ENCODE results near the gene URAD.
"Not testable (repeated sequence)": the region's sequence is repeated elsewhere in the genome, so short reads cannot be mapped to it uniquely, and the experiment has no call there.

The URAD gene

GRCh38 chr13:27969082-27969865 lies 19.2 kb downstream of the URAD start, which contains the start of gene CDX2:
TSS of gene CDX2 (minus strand) at chr13:27969315. CDS start at chr13:27969006, 309 bp downstream.
- no peak for DNase-seq

- DNase-seq: no peak
Measured at GRCh38 chr13:27968316-27969081, 20.0 kb downstream of the URAD start.

- DNase-seq: no peak
Measured at GRCh38 chr13:27967736-27968315, 20.7 kb downstream of the URAD start.

- DNase-seq: no peak
Measured at GRCh38 chr13:27967203-27967735, 21.2 kb downstream of the URAD start.

DNA sequence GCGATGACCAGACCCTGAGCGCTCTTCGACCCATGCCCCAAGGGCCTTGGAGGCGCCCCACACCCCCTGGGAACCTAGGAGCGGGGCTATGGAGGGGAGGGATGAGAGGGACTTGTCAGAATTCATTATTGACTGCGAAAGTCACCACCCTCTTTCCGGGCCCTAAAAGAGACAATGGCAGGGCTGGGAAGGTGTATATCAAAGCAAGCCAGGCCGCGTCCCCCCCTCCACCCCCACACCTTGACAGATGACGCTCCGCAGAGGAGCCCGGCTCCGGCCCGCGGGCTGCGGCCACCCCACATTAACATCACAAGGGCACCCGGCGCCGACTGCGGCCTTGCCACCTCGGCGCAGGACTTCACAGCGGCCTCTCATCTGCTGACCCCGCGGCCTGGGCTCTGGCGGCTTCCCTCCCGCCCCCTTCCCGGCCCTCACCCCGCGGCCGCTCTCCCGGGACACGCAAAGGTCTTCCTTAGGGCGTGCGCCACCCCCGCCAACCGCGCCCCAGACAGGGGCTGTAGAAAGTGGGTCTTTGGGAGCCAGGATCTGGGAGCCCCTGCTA lies 21.8 kb downstream of the URAD start:
- no peak for DNase-seq

GRCh38 chr13:27965740-27966640 lies 22.5 kb downstream of the URAD start:
- no peak for DNase-seq

- no peak for DNase-seq
Measured at GRCh38 chr13:27965343-27965739, 23.2 kb downstream of the URAD start.

DNA sequence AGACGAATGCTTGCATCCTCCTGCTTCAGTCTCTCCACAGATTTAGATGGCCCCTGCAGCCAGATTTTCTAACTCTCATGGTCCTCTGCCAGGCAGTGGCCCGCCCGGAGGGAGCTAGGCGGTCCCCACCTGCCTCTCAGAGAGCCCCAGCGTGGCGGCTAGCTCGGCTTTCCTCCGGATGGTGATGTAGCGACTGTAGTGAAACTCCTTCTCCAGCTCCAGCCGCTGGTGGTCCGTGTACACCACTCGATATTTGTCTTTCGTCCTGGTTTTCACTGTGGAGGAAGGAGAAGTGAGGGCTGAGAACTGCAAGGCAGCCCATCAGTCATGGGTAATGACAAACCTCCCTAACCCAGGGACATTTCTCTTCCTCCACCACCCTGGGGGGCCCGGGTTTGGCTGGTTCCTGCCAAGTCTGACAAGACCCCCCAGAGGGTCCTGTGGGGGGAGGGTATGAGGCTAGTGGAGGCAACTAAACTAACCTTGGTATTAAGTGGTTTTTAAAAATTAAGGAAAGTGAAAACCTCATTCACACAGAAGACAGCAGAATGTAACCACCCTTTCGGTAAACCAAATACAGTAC lies 23.7 kb downstream of the URAD start:
- DNase-seq: no peak

GRCh38 chr13:27964206-27964605 lies 24.3 kb downstream of the URAD start:
- DNase-seq: not testable (repeated sequence)

- DNase-seq: no peak
Measured at GRCh38 chr13:27963491-27963890, 25.0 kb downstream of the URAD start.

GRCh38 chr13:27962982-27963381 lies 25.5 kb downstream of the URAD start:
- no peak for DNase-seq

DNA sequence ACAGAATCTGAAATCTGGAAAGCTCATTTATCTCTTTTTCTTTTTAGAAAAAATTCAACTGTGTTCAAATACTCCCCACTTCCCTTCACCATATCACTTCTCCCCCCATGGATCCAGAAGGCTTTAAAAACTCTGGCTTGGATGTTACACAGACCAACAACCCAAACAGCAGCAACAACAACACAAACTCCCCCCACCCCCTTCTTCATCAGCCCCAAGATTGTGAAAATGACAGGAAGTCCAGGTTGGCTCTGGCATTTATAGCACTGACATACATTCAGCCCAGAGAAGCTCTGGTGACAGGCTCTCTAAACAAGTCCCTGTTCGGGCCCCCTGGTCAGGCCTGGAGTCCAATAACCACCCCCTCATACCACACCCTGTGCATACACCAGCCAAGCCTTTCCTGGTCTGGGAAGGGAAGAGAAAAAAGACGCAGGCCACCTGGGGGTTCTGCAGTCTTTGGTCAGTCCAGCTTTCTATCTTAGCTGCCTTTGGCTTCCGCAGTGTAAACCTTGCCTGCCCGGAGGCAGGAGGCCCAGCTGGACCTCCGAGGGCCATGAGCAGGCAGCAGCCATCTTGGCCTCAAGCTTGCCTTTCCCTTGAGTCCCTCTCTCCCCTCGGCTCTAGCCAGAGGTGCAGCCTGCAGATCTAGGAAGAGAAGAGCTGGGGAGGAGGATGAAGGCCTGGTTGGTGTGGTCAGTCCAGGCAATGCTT lies 26.2 kb downstream of the URAD start:
- no peak for DNase-seq

DNA sequence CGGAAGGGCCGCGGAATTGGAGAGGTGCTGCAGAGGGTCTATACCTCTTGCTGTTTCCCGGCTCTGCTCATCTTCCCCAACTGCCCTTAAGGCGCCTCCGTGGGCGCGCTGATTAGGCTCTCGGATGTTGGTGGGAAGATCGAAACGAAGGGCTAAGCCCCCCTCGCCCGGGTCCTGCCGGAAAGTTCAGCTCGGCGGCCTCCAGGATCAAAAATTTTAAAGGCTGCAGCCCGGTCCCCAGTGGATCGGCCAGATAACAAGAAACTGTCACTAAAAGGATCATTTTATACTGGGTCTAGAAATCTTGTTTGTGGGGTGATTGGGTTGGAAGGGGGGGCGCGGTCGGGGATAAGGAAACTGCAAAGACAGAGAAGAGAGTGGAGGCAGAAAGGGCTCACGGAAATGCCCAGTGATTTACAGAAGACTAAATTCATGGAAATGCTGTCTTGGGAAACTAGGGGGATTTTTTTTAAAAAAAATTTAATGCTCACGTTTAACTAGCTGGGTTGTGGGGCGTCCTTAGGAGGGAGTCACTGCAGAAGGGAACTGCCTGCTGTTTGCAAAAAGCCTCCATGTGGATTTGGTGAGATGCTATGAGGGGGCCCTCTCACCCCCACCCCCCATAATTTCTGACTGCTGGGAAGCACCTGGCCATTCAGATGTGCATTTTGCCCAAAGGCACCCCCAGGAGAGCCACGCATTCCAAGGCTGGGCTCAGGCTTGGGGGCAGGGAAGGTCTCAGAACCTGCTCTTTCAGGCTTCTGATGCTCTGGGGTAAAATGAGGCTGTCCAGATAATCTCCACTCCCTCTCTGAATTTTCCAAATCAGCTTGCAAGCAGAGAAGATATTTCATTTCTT lies 27.0 kb downstream of the URAD start:
- DNase-seq: no peak

DNA sequence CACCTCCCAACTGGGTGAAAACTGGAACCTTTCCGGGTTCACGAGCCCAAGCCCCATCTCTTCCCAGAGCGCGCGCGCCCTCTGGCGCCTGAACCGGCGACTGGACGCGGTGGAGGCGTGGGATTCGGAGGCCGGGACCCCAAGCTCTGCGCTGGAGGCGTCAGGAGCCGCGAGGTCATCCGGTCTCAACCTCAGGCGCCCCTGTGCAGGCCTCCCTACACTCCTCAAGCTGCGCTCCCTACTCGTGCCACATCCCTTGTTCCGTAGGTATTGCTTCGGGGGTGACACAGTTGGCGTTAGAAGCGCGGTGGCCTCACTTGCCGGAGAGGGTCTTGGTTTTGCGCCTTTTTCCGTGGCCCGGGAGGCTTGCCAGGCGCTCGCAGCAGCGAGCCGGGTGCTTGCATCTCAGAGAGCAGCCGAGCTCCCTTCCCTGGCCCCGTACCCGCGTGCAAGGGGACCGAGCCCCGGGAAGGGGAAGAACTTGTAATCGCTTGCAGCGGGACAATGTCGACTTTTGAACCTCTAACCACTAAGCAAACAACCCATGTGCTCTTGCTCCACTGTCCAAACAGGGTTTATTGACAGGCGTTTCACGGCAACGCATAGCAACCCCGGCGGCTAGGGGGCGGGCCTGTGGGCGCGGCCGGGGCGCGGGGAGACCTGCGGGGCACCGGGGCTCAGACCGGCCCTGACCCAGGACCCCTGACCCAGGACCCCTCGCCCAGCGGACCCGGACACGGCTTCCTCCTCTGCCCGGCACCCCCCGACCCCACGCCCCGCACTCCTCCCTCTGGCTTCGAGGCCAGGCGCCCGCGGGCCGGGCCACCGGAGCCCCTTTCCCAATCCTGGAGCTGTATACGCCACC lies 27.9 kb downstream of the URAD start:
- peak; percentile 54 for DNase-seq

DNA sequence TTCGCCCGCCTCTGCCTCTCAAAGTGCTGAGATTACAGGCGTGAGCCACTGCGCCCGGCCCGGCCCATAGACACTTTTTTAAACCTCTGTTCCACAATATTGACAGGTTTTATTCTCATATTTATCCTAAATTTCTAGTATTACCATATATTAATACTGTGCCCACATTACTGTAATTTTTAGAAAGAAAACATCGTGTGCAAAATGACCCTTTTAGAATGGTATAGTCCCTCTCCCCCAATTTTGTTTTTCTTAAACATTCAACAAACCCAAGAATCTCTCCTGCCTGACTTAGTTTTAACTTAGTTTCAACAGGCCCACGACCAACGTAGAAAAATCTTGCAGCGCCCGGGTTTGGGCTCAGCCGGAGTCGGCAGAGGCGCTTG lies 28.5 kb downstream of the URAD start:
- no peak for DNase-seq

- no peak for DNase-seq
Measured at GRCh38 chr13:27956576-27957300, 31.8 kb downstream of the URAD start.

- no peak for DNase-seq
Measured at GRCh38 chr13:27955014-27955591, 33.4 kb downstream of the URAD start.

GRCh38 chr13:27954406-27954851 lies 34.1 kb downstream of the URAD start:
- no peak for DNase-seq

All from COR-L47 (cell line).